ENCODE results near the gene RELL1.

RELL1 gene, protein sequence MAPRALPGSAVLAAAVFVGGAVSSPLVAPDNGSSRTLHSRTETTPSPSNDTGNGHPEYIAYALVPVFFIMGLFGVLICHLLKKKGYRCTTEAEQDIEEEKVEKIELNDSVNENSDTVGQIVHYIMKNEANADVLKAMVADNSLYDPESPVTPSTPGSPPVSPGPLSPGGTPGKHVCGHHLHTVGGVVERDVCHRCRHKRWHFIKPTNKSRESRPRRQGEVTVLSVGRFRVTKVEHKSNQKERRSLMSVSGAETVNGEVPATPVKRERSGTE

GRCh38 chr4:37686373-37687193 lies at the start of gene RELL1:
Gene RELL1, minus strand, starts transcription at chr4:37686376. Its CDS starts 89 bp downstream, at chr4:37686287.
- Histone ChIP-seq H4K20me1 (0 out of 2 replicates have a peak, but pooled peaks cover 8% of the 10 kb centered on the region), H3K4me3 (peak within 1 kb of the TSS; percentile 95), H3K4me2 (peak within 1 kb of the TSS; percentile 91), H3K36me3 (no peaks in the 10 kb centered on the region), H3K9me3 (no peaks in the 10 kb centered on the region), H3K4me1 (peaks cover 38% of the 10 kb centered on the region), H3K27me3 (no peaks in the 10 kb centered on the region), H3K27ac (peak within 1 kb of the TSS; percentile 87), H3K9ac (peak within 1 kb of the TSS; percentile 90)
- no peak for TF ChIP-seq Cebpa-rat (IDR thresholded peaks at IDR 0.05)

DNA sequence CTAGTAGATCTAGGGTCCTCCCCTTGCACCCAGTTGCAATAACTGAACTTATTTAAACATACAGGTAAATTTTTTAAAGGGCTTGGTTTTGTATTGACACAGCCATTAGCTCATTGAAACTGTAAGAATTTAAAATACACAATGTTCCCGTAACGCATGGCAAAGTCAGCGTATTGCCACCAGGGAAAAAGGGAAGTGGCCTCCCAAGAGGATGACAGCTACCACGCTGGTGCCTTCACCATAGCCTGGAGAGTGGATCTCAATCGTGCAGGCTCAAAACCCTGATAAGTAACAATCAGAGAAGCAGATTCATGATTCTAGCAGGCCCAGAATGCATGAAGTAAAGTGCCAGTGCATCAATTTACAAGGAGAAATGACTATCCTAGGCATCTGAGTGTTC lies 49.4 kb upstream of the RELL1 start:
- Histone ChIP-seq H3K9me3 (no peaks in the 10 kb centered on the region), H3K27me3 (no peaks in the 10 kb centered on the region), H3K4me3 (no peak overlapping the region), H4K20me1 (no peaks in the 10 kb centered on the region), H3K27ac (no peak overlapping the region), H3K4me1 (peaks cover 5% of the 10 kb centered on the region; the same call in 1 of the 2 replicates), H3K9ac (no peak overlapping the region), H3K4me2 (peak overlapping the region; percentile 29; the same call in 1 of the 2 replicates), H3K36me3 (no peaks in the 10 kb centered on the region)
- TF ChIP-seq Cebpa-rat (IDR thresholded peaks at IDR 0.05) = no peak

- Histone ChIP-seq H3K9ac (no peak overlapping the region), H3K9me3 (no peaks in the 10 kb centered on the region), H3K4me2 (no peak overlapping the region), H3K4me3 (no peak overlapping the region), H4K20me1 (no peaks in the 10 kb centered on the region), H3K4me1 (peaks cover 5% of the 10 kb centered on the region; the same call in 1 of the 2 replicates), H3K27ac (no peak overlapping the region), H3K36me3 (no peaks in the 10 kb centered on the region), H3K27me3 (no peaks in the 10 kb centered on the region)
- TF ChIP-seq Cebpa-rat (IDR thresholded peaks at IDR 0.05) = no peak
Observed at GRCh38 chr4:37734989-37735388, 48.8 kb upstream of the RELL1 start.

GRCh38 chr4:37733240-37733867 lies 47.2 kb upstream of the RELL1 start:
- Histone ChIP-seq H3K9me3 (no peaks in the 10 kb centered on the region), H3K4me1 (peaks cover 5% of the 10 kb centered on the region; the same call in 1 of the 2 replicates), H3K4me2 (no peak overlapping the region), H3K27me3 (no peaks in the 10 kb centered on the region), H3K36me3 (no peaks in the 10 kb centered on the region), H3K9ac (no peak overlapping the region), H3K27ac (no peak overlapping the region), H3K4me3 (no peak overlapping the region), H4K20me1 (no peaks in the 10 kb centered on the region)
- no peak for TF ChIP-seq Cebpa-rat (IDR thresholded peaks at IDR 0.05)

DNA sequence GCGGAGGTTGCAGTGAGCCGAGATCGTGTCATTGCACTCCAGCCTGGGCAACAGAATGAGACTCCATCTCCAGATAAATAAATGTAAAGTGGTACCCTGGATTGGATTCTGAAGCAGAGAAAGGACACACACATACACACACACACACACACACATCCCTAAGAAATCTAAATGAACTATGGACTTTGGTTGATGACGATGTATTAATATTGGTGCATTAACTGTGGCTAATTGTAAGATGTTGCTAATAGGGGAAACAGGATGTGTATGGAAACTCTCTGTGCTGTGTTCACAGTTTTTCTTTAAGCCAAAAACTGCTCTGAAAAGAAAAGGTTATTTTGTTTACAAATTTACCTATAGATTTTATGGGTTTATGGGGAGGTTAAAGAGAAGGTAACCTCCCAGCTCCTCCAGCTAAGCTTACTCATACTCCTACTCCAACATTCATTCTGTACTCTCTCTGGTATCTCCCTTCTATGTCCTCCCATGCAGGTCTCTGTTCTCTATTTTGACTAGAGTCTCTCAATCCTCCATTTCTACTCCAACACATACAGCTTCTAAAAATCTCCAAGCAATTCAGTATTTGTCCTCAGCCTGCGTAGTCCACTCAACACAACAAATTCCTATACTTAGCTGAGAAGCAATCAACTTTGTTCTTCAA lies 46.5 kb upstream of the RELL1 start:
- Histone ChIP-seq H3K27ac (no peak overlapping the region), H3K9ac (no peak overlapping the region), H3K4me2 (no peak overlapping the region), H3K4me3 (no peak overlapping the region), H3K27me3 (no peaks in the 10 kb centered on the region), H3K36me3 (no peaks in the 10 kb centered on the region), H3K9me3 (no peaks in the 10 kb centered on the region), H4K20me1 (no peaks in the 10 kb centered on the region), H3K4me1 (peaks cover 5% of the 10 kb centered on the region; the same call in 1 of the 2 replicates)
- no peak for TF ChIP-seq Cebpa-rat (IDR thresholded peaks at IDR 0.05)

GRCh38 chr4:37729649-37730004 lies 43.5 kb upstream of the RELL1 start:
- H3K4me3 ChIP-seq = no peak overlapping the region
- H3K36me3 ChIP-seq = no peaks in the 10 kb centered on the region
- H3K4me2 ChIP-seq = no peak overlapping the region
- no peaks in the 10 kb centered on the region for H3K27me3 ChIP-seq
- TF ChIP-seq Cebpa-rat (IDR thresholded peaks at IDR 0.05) = no peak
- no peak overlapping the region for H3K9ac ChIP-seq
- H3K9me3 ChIP-seq = no peaks in the 10 kb centered on the region
- H4K20me1 ChIP-seq = no peaks in the 10 kb centered on the region
- H3K4me1 ChIP-seq = no peaks in the 10 kb centered on the region
- no peak overlapping the region for H3K27ac ChIP-seq

DNA sequence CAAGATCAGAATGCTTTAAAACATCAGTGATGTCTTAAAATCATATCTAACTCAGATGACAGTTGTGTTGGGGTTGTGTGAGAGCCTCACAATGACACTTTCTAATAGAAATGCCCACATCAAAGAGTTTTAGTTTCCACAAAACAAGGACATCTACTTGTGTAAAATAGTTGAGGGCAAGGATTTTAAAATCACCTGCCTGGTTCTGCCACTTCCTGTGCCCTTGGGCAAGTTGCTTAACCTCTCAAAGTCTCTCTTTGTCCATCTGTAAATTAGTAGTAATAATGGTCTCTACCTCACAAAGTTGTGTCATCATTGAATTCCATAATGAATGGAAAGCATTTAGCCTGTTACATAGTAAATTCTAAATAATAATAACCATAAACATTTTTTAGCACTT lies 41.9 kb upstream of the RELL1 start:
- no peak overlapping the region for H3K9ac ChIP-seq
- no peaks in the 10 kb centered on the region for H4K20me1 ChIP-seq
- H3K4me2 ChIP-seq = no peak overlapping the region
- TF ChIP-seq Cebpa-rat (IDR thresholded peaks at IDR 0.05) = no peak
- H3K27ac ChIP-seq = no peak overlapping the region
- H3K27me3 ChIP-seq = no peaks in the 10 kb centered on the region
- H3K36me3 ChIP-seq = no peaks in the 10 kb centered on the region
- H3K9me3 ChIP-seq = no peaks in the 10 kb centered on the region
- H3K4me1 ChIP-seq = no peaks in the 10 kb centered on the region
- no peak overlapping the region for H3K4me3 ChIP-seq

- Histone ChIP-seq H3K27me3 (no peaks in the 10 kb centered on the region), H3K4me3 (no peak overlapping the region), H3K4me2 (no peak overlapping the region), H4K20me1 (no peaks in the 10 kb centered on the region), H3K4me1 (no peaks in the 10 kb centered on the region), H3K36me3 (no peaks in the 10 kb centered on the region), H3K9ac (no peak overlapping the region), H3K27ac (no peak overlapping the region), H3K9me3 (no peaks in the 10 kb centered on the region)
- no peak for TF ChIP-seq Cebpa-rat (IDR thresholded peaks at IDR 0.05)
Observed at GRCh38 chr4:37727635-37728034, 41.5 kb upstream of the RELL1 start.

DNA sequence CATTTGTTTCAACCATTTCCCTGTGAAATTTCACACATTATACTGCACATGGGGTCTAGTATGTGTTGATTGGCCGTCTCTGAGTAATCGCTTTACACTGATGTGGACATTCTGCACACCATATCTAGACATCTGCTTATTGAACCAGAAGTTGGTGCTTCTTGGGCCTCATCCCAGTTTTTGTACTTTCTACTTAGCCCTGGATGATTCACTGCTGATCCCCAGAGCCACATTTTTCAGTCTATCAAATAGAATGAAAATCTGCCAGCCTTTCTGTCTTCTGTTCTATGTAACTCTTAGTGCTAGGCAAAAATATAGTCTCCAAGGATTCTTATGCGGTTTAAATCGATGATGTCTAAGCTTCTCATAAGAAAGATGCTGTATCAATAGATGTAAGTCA lies 40.5 kb upstream of the RELL1 start:
- Histone ChIP-seq H3K4me2 (no peak overlapping the region), H3K27ac (no peak overlapping the region), H4K20me1 (no peaks in the 10 kb centered on the region), H3K4me1 (no peaks in the 10 kb centered on the region), H3K9me3 (no peaks in the 10 kb centered on the region), H3K9ac (no peak overlapping the region), H3K36me3 (no peaks in the 10 kb centered on the region), H3K27me3 (no peaks in the 10 kb centered on the region), H3K4me3 (no peak overlapping the region)
- TF ChIP-seq Cebpa-rat (IDR thresholded peaks at IDR 0.05) = no peak

Measured in BLaER1 (cell line).